H1 (cell line): ENCODE measurements around the gene MFAP3L. TPM values are rescaled to one million over a fixed set of nuclear protein-coding genes. Genes with fewer than 3 reads are reported as not detected.

Experiments used
- CTCF ChIA-PET: fragments of 300-600 bp; sonication (Branson Sonifier 250); formaldehyde crosslinking; loops from one replicate; lab custom pipeline; 2021; ENCODE audit not compliant: partially characterized antibody; lab: Charles Lee
- POLR2A ChIA-PET: fragments of 300-600 bp; sonication (Branson Sonifier 250); formaldehyde crosslinking; loops from one replicate; lab custom pipeline; 2021; ENCODE audit warnings: inconsistent platforms; ENCODE audit not compliant: partially characterized antibody; lab: Charles Lee
- DNase-seq, 2 experiments: peaks; one replicate each; pipeline versions ENCODE4 v3.0.0 to v3.0.0-alpha.2; 2010 to 2022; ENCODE audit warnings: low spot score in 2 of 2, low read depth in 1 of 2, mixed read lengths in 1 of 2
- FAIRE-seq: peaks from 2 replicates; lab custom pipeline; 2011; peaks lifted over from hg19 to GRCh38; lab: Jason Lieb, UNC
- H2AFZ ChIP-seq: 2 replicates; pipeline ENCODE4 v1.8.1; 2012; ENCODE audit warnings: low read length, inconsistent platforms
- H2AK5ac ChIP-seq: 2 replicates; pipeline ENCODE4 v1.6.1; 2013; ENCODE audit warnings: low read depth, low read length
- H2BK120ac ChIP-seq: replicated peaks from 2 replicates; pipeline ENCODE3; 2013; ENCODE audit warnings: low read depth, low read length, inconsistent platforms
- H2BK12ac ChIP-seq: 2 replicates; pipeline ENCODE4 v1.6.1; 2013; ENCODE audit warnings: low read depth, low read length
- H2BK15ac ChIP-seq: 2 replicates; pipeline ENCODE4 v1.6.1; 2013; ENCODE audit warnings: low read length
- H2BK20ac ChIP-seq: 2 replicates; pipeline ENCODE4 v1.6.1; 2013; ENCODE audit warnings: low read length
- H2BK5ac ChIP-seq: 2 replicates; pipeline ENCODE4 v1.6.1; 2013; ENCODE audit warnings: low read depth, low read length
- H3K14ac ChIP-seq: 2 replicates; pipeline ENCODE4 v1.6.1; 2013; ENCODE audit warnings: inconsistent platforms; ENCODE audit not compliant: insufficient read length
- H3K18ac ChIP-seq: 2 replicates; pipeline ENCODE4 v1.6.1; 2013; ENCODE audit warnings: low read length; ENCODE audit errors: extremely low read depth
- H3K23ac ChIP-seq: 2 replicates; pipeline ENCODE4 v1.6.1; 2013; ENCODE audit warnings: inconsistent platforms; ENCODE audit not compliant: insufficient read length
- H3K23me2 ChIP-seq: 2 replicates; pipeline ENCODE4 v1.6.1; 2013; ENCODE audit warnings: low read depth, low read length
- H3K27ac ChIP-seq: 2 replicates; pipeline ENCODE4 v1.6.1; 2011; ENCODE audit warnings: low read depth, low read length, inconsistent platforms
- H3K27me3 ChIP-seq, 4 experiments: replicated peaks in 1 of 4; 1 replicate in 1 of 4; 2 replicates in 3 of 4; pipeline versions ENCODE4 v1.6.1 to v1.8.1; 2011 to 2013; ENCODE audit warnings: low read length in 3 of 4, mild to moderate bottlenecking in 3 of 4, inconsistent platforms in 2 of 4, mixed read lengths in 2 of 4, moderate library complexity in 1 of 4; ENCODE audit not compliant: control insufficient read depth in 3 of 4, insufficient read depth in 3 of 4; ENCODE audit errors: extremely low read depth in 1 of 4
- H3K36me3 ChIP-seq, 4 experiments: 2 replicates each; pipeline versions ENCODE4 v1.6.1 to v1.8.1; 2011 to 2013; ENCODE audit warnings: mild to moderate bottlenecking in 4 of 4, low read length in 3 of 4, moderate library complexity in 2 of 4, control low read depth in 1 of 4, inconsistent platforms in 1 of 4; ENCODE audit not compliant: insufficient read depth in 4 of 4, control insufficient read depth in 2 of 4
- H3K4ac ChIP-seq: replicated peaks from 2 replicates; pipeline ENCODE3; 2013; ENCODE audit warnings: low read length, low read depth, mixed read lengths, inconsistent platforms; ENCODE audit not compliant: insufficient read length
- H3K4me1 ChIP-seq, 4 experiments: replicated peaks in 1 of 4; 1 replicate in 1 of 4; 2 replicates in 3 of 4; pipeline versions ENCODE4 v1.6.1 to v1.8.1; 2011 to 2013; ENCODE audit warnings: low read length in 3 of 4, inconsistent platforms in 2 of 4, mixed read lengths in 1 of 4; ENCODE audit not compliant: insufficient read depth in 4 of 4, control insufficient read depth in 3 of 4
- H3K4me2 ChIP-seq, 2 experiments: 2 replicates each; pipeline versions ENCODE4 v1.6.1 to v1.8.1; 2011 to 2013; ENCODE audit warnings: low read depth in 2 of 2, low read length in 2 of 2, control low read depth in 1 of 2, inconsistent platforms in 1 of 2, mild to moderate bottlenecking in 1 of 2; ENCODE audit not compliant: insufficient read depth in 1 of 2
- H3K4me3 ChIP-seq, 4 experiments: fragments of 200-600, 300-600 bp in 1 of 4; sonication (generic), shearing (Covaris generic), sonication (Bioruptor Twin) in 1 of 4; 2 replicates each; pipeline versions ENCODE4 v1.5.1 to v1.8.1; 2011 to 2016; ENCODE audit warnings: low read length in 4 of 4, low read depth in 3 of 4, control low read depth in 2 of 4, inconsistent platforms in 2 of 4, mild to moderate bottlenecking in 2 of 4, mixed read lengths in 1 of 4, moderate library complexity in 1 of 4; ENCODE audit not compliant: insufficient read depth in 2 of 4; ENCODE audit errors: extremely low read depth in 1 of 4
- H3K56ac ChIP-seq: replicated peaks from 2 replicates; pipeline ENCODE3; 2013; ENCODE audit warnings: low read depth, mild to moderate bottlenecking, mixed read lengths, low read length, inconsistent platforms; ENCODE audit not compliant: insufficient read length
- H3K79me1 ChIP-seq: 2 replicates; pipeline ENCODE4 v1.6.1; 2013; ENCODE audit warnings: low read depth, low read length, control low read depth
- H3K79me2 ChIP-seq, 2 experiments: 2 replicates each; pipeline versions ENCODE4 v1.6.1 to v1.8.1; 2012 to 2013; ENCODE audit warnings: low read length in 2 of 2, mild to moderate bottlenecking in 2 of 2, inconsistent platforms in 1 of 2; ENCODE audit not compliant: insufficient read depth in 2 of 2, control insufficient read depth in 1 of 2
- H3K9ac ChIP-seq, 4 experiments: replicated peaks in 1 of 4; 1 replicate in 1 of 4; 2 replicates in 3 of 4; pipeline versions ENCODE4 v1.6.1 to v1.8.1; 2011 to 2013; ENCODE audit warnings: low read depth in 3 of 4, low read length in 3 of 4, control low read depth in 2 of 4, mild to moderate bottlenecking in 2 of 4, moderate library complexity in 2 of 4, inconsistent platforms in 1 of 4; ENCODE audit errors: extremely low read depth in 1 of 4
- H3K9me3 ChIP-seq, 2 experiments: 2 replicates each; pipeline versions ENCODE4 v1.6.1 to v1.8.1; 2012 to 2013; ENCODE audit warnings: mild to moderate bottlenecking in 2 of 2, moderate library complexity in 2 of 2, control low read depth in 1 of 2, inconsistent platforms in 1 of 2, low read depth in 1 of 2, low read length in 1 of 2, mixed read lengths in 1 of 2; ENCODE audit not compliant: insufficient read depth in 2 of 2
- H4K20me1 ChIP-seq, 2 experiments: replicated peaks in 1 of 2; 2 replicates each; pipeline versions ENCODE3 to v1.8.1; 2011 to 2013; ENCODE audit warnings: inconsistent platforms in 2 of 2, low read length in 2 of 2, mild to moderate bottlenecking in 1 of 2; ENCODE audit not compliant: insufficient read depth in 2 of 2, control insufficient read depth in 1 of 2
- H4K5ac ChIP-seq: 2 replicates; pipeline ENCODE4 v1.6.1; 2013; ENCODE audit warnings: low read length, low read depth, mixed read lengths, inconsistent platforms; ENCODE audit not compliant: insufficient read length
- H4K8ac ChIP-seq: 2 replicates; pipeline ENCODE4 v1.8.0; 2013; ENCODE audit warnings: mild to moderate bottlenecking, moderate library complexity, low read length, inconsistent platforms; ENCODE audit not compliant: insufficient read depth; ENCODE audit errors: extremely low read depth
- H4K91ac ChIP-seq: replicated peaks from 2 replicates; pipeline ENCODE3; 2013; ENCODE audit warnings: low read length, mixed read lengths, inconsistent platforms; ENCODE audit not compliant: insufficient read length
- CBX8 ChIP-seq: fragments of 300-800, 300-1000 bp; sonication (generic); IDR thresholded peaks from 2 replicates; pipeline ENCODE4 v1.7.1; 2016; ENCODE audit warnings: low read depth, low read length, borderline replicate concordance
- SIRT6 ChIP-seq: IDR thresholded peaks from one replicate; pipeline ENCODE4 v1.7.1; 2012; ENCODE audit warnings: low read length, inconsistent platforms
- SP1 ChIP-seq: IDR thresholded peaks from 2 replicates; pipeline ENCODE4 v1.6.1; 2011; ENCODE audit warnings: low read depth, low read length
- SRF ChIP-seq: IDR thresholded peaks from 2 replicates; pipeline ENCODE4 v1.6.1; 2011; ENCODE audit warnings: mild to moderate bottlenecking, low read depth, low read length, moderate library complexity
- TAF7 ChIP-seq: optimal IDR thresholded peaks from 2 replicates; pipeline ENCODE3; 2011; ENCODE audit warnings: low read depth, mild to moderate bottlenecking, inconsistent platforms, low read length, moderate library complexity, borderline replicate concordance
- WGBS, 2 experiments: shearing (Covaris generic) in 1 of 2; methylation state at CpG; one replicate each; pipeline versions ENCODE4 v1.1.6 to v1.1.7; 2013 to 2015; ENCODE audit warnings: low lambda C conversion rate in 2 of 2, mixed read lengths in 2 of 2, inconsistent platforms in 1 of 2, low coverage in 1 of 2, missing lambda C conversion rate in 1 of 2; ENCODE audit not compliant: insufficient replicate concordance in 2 of 2, insufficient coverage in 1 of 2, insufficient read length in 1 of 2; ENCODE audit errors: extremely low coverage in 1 of 2, missing lambda C conversion rate in 1 of 2; 5-methylcytosine and 5-hydroxymethylcytosine counted together
- polyA plus RNA-seq, 7 experiments: library from polyadenylated mRNA; depleted of rRNA in 3 of 7; stranded (reverse) in 5 of 7; unstranded in 2 of 7; fragments of >200 nt in 5 of 7; fragments of 200-250 nt in 2 of 7; gene quantifications; 1 replicate in 5 of 7; 2 replicates in 1 of 7; 4 replicates in 1 of 7; pipeline versions ENCODE4 v1.2.1 to v1.2.3, GENCODE V29; 2011 to 2013; ENCODE audit warnings: missing spikeins in 2 of 7, mixed read lengths in 2 of 7
- total RNA-seq: library from RNA; stranded (reverse); fragmentation: NEBNext Ultra II Directional; extraction: Animal tissue kit (Norgen Biotek cat#: 25700); gene quantifications from 2 replicates; pipeline ENCODE4 v1.2.1, GENCODE V29; 2021
- TF ChIP-seq, protein P1 (sequence below), 3 experiments: IDR thresholded peaks; 1 replicate in 2 of 3; 2 replicates in 1 of 3; pipeline versions ENCODE4 v1.5.1 to v1.6.1; 2011; ENCODE audit warnings: low read length in 3 of 3, mild to moderate bottlenecking in 3 of 3, inconsistent platforms in 2 of 3, low read depth in 1 of 3, moderate library complexity in 1 of 3; ENCODE audit not compliant: insufficient read depth in 1 of 3; ENCODE audit errors: control extremely low read depth in 1 of 3
- TF ChIP-seq, protein P2 (sequence below): IDR thresholded peaks from 2 replicates; pipeline ENCODE4 v1.6.1; 2012; ENCODE audit warnings: inconsistent platforms
- TF ChIP-seq, protein P3 (sequence below): IDR thresholded peaks from 2 replicates; pipeline ENCODE4 v1.6.1; 2012; ENCODE audit warnings: inconsistent platforms

MFAP3L gene
- total and polyA plus RNA-seq, 2 of the 8 experiments (the other 6 are each of a cell fraction or from before 2014, with no cell fraction given): 7.0 to 9.8 TPM

DNA sequence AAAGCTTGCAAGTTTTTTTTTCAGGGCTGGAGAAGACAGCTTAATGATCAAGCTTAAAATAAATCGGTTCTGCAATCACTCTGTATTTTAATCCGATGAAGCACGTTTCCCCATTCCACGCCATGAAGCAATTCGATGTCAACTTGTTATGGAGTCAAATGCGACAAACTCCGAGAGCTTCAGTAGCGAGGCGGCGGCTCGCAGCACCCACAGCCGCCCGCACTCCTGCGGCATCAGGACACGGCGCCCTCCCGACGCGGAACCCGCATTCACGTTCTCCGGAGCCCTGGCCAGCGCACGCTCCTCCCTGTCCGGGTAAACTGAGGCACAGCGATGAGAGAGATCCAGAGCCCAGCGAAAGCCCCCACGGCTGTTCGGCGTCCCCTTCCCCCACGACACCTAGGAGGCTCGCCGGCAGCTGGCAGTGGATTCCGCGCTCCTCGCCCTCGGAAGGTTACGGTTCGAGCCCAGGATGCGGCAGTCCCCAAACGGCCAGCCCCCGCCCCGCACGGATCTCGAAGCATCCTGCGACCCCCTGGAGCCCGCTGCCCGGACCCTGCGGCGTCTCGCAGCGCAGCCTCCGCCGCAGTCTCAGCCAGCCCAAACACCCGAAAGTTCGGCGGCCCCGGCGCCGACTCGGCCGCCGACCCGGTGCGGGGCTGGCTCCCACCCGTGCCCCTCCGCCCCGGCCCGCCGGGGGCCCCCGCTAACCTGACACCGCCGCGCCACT lies 507 bp downstream of the MFAP3L start:
- Histone ChIP-seq H2BK120ac (no peak overlapping the region), H2BK20ac (no peak overlapping the region), H3K18ac (no peak overlapping the region), H3K27me3 (peaks cover 4 to 29% (median 22%) of the 10 kb centered on the region in 4 experiments), H3K36me3 (no peaks in the 10 kb centered on the region), H3K79me2 (no peaks in the 10 kb centered on the region), H4K91ac (no peak overlapping the region), H3K4ac (no peak overlapping the region), H3K4me3 (peak overlapping the region; percentile 71 to 98 (median 78)), H3K4me2 (peak overlapping the region; percentile 67 to 78), H3K56ac (peak overlapping the region; percentile 14), H3K23me2 (peaks cover 9% of the 10 kb centered on the region; the same call in 1 of the 2 replicates), H3K23ac (no peak overlapping the region), H2BK5ac (no peak overlapping the region), H3K9me3 (no peaks in the 10 kb centered on the region), H3K27ac (no peak overlapping the region), H4K20me1 (no peaks in the 10 kb centered on the region), H3K14ac (no peak overlapping the region), H4K5ac (no peak overlapping the region), H2AK5ac (no peak overlapping the region), H2BK12ac (no peak overlapping the region), H3K9ac (peak overlapping the region in 1 of 4 experiments; percentile 50; a peak in 2 of 7 replicates), H3K4me1 (peaks cover 0 to 3% (median 3%) of the 10 kb centered on the region in 4 experiments; a peak in 4 of 7 replicates), H2AFZ (no peak overlapping the region; the same call in 1 of the 2 replicates), H3K79me1 (no peaks in the 10 kb centered on the region; the same call in 1 of the 2 replicates), H4K8ac (peak overlapping the region; percentile 79), H2BK15ac (no peak overlapping the region)
- ChIA-PET POLR2A (interaction anchor here (1.0 to 1.4 kb wide), 4 partner anchors 15 to 224 kb away, joined by 3 to 4 read pairs (median 4); no protein-coding TSS in a partner anchor), CTCF (interaction anchor here (0.9 to 6.5 kb wide), 6 partner anchors 13 to 216 kb away, joined by 3 to 39 read pairs (median 4); no protein-coding TSS in a partner anchor)
- DNase-seq (peak in 1 of 2 experiments; percentile 65), FAIRE-seq (no peak)
- 9% methylated on average over 32 of the region's 74 CpGs; no CpG with 5 or more reads in 1 of the 2 experiments for WGBS, 2 experiments
- TF ChIP-seq SIRT6 (no peak), SP1 (no peak), TAF7 (no peak), CBX8 (no peak), SRF (no peak)
- TF ChIP-seq, protein P1, sequence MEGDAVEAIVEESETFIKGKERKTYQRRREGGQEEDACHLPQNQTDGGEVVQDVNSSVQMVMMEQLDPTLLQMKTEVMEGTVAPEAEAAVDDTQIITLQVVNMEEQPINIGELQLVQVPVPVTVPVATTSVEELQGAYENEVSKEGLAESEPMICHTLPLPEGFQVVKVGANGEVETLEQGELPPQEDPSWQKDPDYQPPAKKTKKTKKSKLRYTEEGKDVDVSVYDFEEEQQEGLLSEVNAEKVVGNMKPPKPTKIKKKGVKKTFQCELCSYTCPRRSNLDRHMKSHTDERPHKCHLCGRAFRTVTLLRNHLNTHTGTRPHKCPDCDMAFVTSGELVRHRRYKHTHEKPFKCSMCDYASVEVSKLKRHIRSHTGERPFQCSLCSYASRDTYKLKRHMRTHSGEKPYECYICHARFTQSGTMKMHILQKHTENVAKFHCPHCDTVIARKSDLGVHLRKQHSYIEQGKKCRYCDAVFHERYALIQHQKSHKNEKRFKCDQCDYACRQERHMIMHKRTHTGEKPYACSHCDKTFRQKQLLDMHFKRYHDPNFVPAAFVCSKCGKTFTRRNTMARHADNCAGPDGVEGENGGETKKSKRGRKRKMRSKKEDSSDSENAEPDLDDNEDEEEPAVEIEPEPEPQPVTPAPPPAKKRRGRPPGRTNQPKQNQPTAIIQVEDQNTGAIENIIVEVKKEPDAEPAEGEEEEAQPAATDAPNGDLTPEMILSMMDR (IDR thresholded peaks at IDR 0.05; ENCODE audit: control extremely low read depth in 1 of 3, insufficient read depth in 1 of 3, low read depth in 1 of 3, low read length in 3 of 3): no peak
- TF ChIP-seq, protein P2, sequence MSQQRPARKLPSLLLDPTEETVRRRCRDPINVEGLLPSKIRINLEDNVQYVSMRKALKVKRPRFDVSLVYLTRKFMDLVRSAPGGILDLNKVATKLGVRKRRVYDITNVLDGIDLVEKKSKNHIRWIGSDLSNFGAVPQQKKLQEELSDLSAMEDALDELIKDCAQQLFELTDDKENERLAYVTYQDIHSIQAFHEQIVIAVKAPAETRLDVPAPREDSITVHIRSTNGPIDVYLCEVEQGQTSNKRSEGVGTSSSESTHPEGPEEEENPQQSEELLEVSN: peak; percentile 55; the same call in 1 of the 2 replicates
- TF ChIP-seq, protein P3, sequence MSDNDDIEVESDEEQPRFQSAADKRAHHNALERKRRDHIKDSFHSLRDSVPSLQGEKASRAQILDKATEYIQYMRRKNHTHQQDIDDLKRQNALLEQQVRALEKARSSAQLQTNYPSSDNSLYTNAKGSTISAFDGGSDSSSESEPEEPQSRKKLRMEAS: peak; percentile 76
